Astrocyte (in vitro differentiated cells and primary cell): ENCODE measurements around the gene STRA6.

Experiments used
- CTCF ChIP-seq: IDR thresholded peaks from 2 replicates; pipeline ENCODE4 v1.5.1; 2011; ENCODE audit warnings: low read depth, mild to moderate bottlenecking, inconsistent platforms, low read length, moderate library complexity; ENCODE audit not compliant: insufficient read depth
- EZH2 ChIP-seq: IDR thresholded peaks from 2 replicates; pipeline ENCODE4 v1.6.1; 2012; ENCODE audit warnings: mild to moderate bottlenecking, low read length, inconsistent platforms; ENCODE audit not compliant: insufficient read depth

- TF ChIP-seq CTCF (no peak), EZH2 (no peak)
Observed at GRCh38 chr15:74137537-74137894, 65.1 kb downstream of the STRA6 start.
